ENCODE data around the gene HSPA12A.

Gene HSPA12A

DNA sequence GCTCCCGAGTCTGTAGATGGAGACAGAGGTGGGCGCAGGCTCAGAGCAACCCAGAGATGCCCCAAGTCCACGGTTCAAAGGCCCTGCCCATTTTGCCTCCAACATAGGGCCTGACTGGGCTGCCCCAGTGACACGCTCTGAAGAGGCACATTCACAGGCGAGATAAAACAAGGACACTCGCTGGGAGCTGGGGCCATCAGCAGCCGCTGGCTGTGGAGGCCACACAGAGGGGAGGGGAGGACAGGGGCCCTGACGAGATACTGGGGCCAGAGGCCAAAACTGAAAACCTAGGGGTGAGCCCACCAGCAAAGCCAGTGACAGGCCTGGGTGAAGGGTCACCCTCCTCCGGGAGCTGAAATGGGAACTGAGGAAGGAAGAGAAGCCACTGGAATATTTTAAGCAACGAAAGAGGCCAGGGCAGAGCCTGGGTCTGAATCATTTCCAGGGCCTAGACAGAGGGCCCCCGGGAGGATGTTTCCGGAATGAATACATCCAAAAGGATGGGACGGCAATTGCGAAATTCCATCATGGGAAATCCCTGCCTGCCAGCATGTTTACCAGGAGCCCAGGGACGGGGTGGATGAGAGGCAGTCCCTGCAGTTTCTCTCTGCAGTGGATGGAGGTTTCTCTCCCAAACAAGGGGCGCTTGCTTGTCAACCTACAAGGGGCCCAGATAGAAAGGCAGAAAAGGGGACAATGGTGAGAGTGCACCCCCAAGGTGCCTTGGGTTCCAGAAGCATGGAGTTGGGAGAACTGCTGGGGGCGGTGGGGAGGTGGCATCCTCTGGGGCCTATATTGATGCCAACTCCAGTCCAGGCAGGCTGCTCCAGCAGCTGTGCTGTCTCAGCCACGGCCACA lies 29.0 kb upstream of the HSPA12A start:
- no peak for DNase-seq

DNA sequence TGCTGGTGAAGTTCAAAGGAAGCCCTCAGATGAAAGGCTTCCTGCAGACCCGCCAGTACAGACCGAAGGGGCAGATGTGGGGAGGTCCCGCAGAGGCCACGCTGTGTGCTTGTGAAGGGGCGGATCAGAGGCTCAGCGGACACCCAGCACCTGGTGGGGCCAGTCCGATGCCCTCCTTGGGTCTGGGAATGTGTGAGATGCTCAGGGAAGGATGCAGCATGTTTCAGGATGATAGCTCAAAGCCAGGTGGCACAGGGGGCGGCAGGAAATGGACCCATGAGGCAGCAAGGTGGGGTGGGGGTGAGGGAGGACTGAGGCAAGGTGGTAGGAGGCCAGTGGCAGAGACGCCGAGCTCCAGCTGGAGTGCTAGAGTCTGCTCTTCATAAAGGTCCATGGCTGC lies 27.9 kb upstream of the HSPA12A start:
- DNase-seq: no peak

DNA sequence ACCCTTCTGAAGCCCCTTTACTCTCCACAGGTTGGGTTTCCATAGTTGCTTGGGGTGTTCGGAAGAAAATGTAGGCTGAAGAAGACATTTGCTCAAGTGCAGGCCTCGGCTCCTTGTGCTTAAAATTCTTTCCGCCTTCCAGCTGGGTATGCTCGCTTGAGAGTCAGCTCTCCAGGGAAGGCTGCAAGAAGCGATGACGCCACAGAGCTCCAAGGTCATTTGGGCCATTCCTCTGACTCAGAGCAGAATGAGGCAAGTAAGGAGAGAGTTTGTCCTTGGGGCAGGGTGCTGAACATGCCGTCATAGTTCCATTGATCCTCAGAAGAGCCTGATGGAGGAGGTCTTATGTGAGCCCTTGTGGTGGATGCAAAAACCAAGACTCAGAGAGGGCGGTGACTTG lies 27.4 kb upstream of the HSPA12A start:
- no peak for DNase-seq

DNA sequence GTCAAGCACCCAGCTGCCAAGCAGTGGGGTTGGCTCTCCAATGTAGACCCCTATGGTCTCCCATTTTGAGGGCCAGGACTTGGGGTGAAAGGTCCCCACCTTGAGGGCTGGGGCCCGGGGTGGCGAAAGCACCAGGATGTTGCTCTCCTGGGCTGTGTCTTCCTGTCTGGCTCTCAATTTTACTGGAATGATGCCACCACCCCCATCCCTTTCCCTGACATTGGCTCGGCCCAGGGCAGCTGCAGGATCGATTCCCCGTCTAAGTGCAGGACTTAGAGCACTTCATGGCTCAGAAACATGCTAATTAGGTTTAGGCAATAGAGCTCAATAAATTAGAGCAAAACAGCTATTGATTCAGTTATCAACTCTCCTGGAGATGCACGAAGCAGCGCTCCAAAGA lies 27.0 kb upstream of the HSPA12A start:
- DNase-seq: no peak

DNA sequence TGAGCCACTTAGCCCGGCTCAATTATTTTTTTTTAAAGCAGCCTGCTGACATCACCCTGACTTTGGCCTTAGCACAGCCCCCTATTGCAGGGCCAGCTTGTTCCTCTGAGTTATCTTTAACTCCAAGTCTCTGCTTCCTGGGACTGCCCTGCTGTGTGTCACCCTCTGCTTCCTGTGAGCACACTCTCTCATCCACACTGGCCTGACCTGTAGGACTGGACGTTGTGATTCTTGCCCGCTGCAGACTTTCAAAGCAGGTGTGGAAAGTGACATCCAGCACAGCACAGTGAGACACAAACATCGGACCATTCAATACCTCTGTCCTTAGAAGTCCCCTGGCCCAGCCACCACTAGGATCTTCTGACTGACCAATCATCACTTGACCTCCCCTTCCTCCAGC lies 26.4 kb upstream of the HSPA12A start:
- no peak for DNase-seq

DNA sequence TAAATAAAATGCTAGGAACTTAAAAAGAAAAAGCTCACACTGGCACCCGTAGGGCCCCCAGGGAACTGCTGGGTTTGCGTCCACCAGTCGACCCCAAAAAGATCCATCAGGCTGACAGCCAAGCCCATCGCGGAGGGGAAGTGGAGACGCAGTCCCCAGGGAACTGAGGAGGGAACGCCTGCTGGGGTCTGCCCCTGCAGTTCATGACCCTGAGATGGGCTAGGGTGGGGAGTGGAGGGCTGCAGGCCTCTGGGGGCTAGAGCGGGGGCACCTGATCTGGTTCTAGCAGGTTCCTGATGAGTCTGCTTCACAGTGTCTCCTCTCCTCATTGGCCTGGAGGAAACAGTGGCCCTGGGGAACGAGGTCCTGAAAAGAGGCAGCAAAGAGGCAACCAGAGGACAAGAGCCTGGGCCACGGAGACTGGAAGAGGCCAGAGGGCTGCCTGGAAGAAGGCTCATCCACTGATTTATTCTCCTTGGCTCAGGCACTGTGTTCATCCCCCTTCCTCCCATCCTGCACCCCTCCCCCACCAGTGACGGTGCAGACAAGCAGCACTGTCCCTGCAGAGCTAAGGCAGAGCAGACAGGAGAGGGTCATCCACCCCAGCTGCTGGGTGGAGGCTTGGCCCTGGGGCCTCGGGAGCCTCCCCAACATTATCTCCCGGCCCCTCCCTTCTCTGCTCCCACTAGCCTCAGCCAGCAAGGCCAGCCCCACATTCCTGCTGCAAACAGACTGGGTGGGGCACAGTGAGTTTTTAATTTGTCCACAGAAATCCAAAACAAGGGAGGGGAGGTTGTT lies 24.7 kb upstream of the HSPA12A start:
- no peak for DNase-seq

GRCh38 chr10:116766241-116766827 lies 24.0 kb upstream of the HSPA12A start:
- no peak for DNase-seq

- DNase-seq: peak in 28 of 51 donors; percentile 6 to 76 (median 40)
These were observed 23.3 kb upstream of the HSPA12A start for GRCh38 chr10:116765648-116766081.

DNA sequence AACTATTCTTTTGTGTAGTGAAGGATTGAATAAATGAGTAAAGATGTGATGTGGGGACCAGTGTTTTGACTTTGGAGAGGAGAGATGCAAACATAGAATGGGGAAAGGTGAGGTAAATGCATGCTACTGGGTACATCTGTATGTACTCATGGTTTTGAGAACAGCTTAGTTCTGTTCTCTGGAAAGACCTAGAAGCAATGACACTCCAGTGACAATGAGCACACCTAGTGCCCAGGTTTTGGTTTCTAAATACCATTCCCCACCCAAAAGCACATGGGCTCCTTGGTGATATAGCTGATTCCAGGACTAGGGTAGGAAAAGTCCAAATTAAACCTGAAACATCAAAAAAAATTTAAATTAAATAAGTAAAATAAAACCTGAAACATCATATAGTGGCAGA lies 22.6 kb upstream of the HSPA12A start:
- no peak for DNase-seq

GRCh38 chr10:116763440-116763839 lies 21.1 kb upstream of the HSPA12A start:
- DNase-seq: peak in 18 of 51 donors; percentile 7 to 68 (median 24)

DNA sequence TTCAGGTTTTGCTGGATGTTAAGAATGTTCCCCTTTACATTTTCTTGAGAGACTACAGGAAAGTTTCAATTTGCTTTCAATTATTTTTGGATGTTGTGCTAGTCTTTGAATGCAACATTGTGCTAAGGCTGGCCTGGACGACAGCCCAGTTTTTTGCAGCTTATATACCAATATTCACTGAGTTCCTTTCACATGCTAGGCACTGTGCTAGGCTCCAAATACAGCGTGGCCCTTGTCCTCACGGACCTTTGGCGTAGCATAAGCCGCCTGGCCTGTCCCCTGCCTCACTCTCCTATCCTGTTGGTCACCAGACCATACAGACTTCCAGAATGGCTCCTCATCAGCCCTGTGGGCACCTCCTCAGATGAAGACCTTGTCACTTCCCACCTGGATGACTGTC lies 19.5 kb upstream of the HSPA12A start:
- DNase-seq: peak in 19 of 51 donors; percentile 4 to 51 (median 20)

GRCh38 chr10:116760919-116761318 lies 18.6 kb upstream of the HSPA12A start:
- DNase-seq: no peak

- no peak for DNase-seq
These were observed 14.9 kb upstream of the HSPA12A start for GRCh38 chr10:116757246-116757645.

- DNase-seq: peak in 48 of 51 donors; percentile 4 to 91 (median 65)
These were observed 13.9 kb upstream of the HSPA12A start for GRCh38 chr10:116756277-116756676.

DNA sequence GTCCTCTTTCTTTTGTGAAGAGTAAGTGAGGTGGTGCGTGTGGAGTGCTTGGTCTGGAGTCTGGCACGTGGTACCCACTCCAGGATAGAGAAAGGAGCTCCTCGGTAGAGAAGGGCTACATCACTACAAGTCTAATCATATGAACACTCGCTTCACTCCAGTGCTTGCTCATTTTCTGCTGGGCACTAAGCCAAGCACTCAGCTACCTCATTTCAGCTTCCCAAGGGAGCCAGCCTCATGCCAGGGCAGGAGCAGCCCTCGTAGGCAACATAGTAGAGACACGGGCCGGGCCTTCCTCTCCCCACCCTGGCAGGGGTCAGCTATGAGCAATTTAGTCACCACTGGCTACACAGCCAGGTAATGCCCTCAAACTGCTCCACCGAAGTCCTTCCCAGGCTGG lies 11.4 kb upstream of the HSPA12A start:
- no peak for DNase-seq

DNA sequence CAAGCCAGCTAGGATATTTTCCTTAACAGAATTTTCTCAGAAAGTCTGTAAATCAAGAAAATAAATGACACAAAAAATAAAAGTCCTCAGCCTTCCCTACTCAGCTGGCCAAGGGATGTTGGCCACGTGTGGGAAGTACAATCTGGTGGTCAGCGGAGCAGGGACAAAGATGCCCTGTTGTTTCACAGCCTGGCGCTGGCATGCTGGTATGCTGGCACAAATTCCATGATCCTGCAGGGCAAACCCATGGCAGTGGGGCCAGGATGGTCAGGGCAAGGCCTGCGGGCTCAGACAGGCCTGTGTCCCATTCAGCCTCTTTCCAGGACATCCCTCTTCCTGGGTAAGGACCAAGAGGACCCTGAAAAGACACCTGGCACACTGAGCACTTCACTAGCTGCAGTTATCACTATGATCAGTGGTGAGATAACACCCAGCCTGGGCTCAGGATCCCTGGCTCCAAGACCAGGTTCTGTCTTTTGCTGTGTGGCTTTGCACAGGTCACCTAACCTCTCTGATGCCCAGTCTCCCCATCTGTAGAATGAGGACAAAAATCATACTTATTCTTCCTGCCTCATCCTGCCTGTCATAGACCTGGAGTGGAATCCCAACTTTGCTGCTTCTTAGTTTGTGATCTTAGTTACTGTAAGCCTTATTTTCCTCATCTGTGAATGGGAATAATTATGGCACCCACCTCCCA lies 10.8 kb upstream of the HSPA12A start:
- DNase-seq: peak in 37 of 51 donors; percentile 8 to 80 (median 53)

DNA sequence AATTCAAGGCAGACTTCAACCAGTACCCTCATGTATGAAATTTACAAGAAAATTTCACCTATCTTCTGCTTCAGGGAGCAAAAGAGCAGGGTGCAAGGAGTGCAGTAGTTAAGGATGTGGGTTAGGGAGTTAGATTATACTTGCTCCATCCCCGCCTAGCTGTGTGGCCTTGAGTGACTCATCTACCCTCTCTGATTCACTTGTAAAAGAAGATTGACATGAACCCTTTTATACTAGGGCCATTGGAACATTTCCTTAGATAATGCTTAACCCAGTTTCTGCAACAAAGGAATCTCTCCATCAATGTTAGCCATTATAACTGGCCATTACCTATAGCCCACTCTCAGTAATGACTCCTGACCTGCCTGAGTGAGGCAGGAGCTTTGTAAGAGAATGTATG lies 10.2 kb upstream of the HSPA12A start:
- no peak for DNase-seq

- no peak for DNase-seq
These were observed 6.1 kb upstream of the HSPA12A start for GRCh38 chr10:116748471-116748870.

GRCh38 chr10:116748041-116748440 lies 5.7 kb upstream of the HSPA12A start:
- no peak for DNase-seq

DNA sequence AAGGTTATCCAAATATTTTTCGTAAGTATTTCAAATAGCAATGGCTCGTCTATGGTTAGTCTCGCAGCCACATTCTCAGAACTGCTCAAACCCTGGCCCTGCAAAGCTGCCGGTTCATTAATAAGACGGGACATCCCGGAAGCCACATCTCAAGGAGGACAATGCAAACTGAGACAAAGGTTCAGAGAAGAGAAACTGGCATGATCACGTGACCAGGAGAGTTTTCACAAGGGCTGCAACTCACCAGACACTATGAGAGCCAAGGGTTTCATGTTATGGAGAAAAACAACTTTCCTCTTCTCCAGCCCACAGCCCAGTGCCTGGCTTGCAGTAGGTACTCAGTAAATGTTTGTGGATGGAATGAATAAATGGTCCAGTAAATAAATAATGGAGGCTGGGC lies 5.0 kb upstream of the HSPA12A start:
- no peak for DNase-seq

DNA sequence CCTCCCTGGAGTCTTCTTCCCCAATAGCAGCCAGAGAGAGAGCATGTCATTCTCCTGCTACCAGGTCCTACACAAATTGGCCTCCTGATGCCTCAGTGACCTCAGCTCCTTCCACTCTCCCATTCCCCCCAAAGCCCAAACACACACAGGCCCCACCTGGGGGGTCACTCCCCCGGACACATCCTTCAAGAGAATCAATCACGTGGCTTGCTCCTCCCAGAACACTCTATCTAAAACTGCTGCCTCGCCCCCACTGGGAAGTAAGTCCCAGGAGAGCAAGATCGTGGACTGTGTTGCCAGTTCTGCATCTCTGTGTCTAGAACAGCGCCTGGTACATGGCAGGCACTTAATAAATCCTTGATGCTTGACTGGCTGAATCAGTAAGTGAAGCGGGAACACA lies 2.5 kb upstream of the HSPA12A start:
- DNase-seq: no peak
